ENCODE results near the gene MIEF1.

Gene MIEF1

DNA sequence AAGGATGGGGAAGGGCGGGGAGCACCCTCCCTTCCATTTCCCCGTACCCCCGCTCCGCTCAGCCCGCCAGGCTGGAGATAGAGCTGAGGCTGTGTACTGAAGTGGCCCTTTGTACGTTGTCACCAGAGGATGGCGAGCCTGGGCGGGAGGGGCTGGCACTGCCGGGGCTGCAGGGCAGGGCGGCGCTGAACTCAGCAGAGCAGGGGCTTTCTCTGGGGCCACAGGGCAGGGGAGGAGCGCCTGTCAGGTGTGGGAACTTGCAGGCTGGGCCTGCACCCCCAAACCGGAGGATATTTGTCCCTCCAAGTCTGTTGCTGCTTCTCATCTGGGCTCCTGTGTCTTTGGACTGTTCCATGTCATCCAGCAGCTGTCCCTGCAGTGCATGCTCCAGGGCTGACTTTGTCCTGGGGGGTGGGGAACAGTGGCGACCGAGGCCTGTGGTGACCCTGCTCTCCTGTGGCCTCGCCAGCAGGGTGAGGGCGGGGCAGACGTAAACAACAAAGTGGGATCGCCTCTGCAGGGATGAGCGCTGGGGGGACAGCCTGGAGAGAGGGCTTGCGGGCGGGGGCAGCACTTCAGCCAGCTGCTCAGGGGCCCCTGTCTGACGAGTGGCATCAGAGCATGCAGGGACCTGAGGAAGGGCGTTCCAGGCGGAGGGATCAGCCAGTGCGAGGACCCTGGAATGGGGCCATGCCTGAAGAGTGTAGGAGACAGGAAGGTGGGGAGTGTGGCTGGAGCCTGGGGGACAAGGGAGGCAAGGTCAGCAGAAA is 32.2 kb upstream of the MIEF1 start:
- DNase-seq (ENCODE audit: low read depth), result no peak
- H3K4me3 ChIP-seq (ENCODE audit: low read depth, low read length), result no peak overlapping the region

GRCh38 chr22:39470451-39471291 is 31.4 kb upstream of the MIEF1 start:
- DNase-seq (ENCODE audit: low read depth), result no peak
- no peak overlapping the region for H3K4me3 ChIP-seq (ENCODE audit: low read depth, low read length)

GRCh38 chr22:39471381-39472141 is 30.5 kb upstream of the MIEF1 start:
- H3K4me3 ChIP-seq (ENCODE audit: low read depth, low read length), result no peak overlapping the region
- no peak for DNase-seq (ENCODE audit: low read depth)

DNA sequence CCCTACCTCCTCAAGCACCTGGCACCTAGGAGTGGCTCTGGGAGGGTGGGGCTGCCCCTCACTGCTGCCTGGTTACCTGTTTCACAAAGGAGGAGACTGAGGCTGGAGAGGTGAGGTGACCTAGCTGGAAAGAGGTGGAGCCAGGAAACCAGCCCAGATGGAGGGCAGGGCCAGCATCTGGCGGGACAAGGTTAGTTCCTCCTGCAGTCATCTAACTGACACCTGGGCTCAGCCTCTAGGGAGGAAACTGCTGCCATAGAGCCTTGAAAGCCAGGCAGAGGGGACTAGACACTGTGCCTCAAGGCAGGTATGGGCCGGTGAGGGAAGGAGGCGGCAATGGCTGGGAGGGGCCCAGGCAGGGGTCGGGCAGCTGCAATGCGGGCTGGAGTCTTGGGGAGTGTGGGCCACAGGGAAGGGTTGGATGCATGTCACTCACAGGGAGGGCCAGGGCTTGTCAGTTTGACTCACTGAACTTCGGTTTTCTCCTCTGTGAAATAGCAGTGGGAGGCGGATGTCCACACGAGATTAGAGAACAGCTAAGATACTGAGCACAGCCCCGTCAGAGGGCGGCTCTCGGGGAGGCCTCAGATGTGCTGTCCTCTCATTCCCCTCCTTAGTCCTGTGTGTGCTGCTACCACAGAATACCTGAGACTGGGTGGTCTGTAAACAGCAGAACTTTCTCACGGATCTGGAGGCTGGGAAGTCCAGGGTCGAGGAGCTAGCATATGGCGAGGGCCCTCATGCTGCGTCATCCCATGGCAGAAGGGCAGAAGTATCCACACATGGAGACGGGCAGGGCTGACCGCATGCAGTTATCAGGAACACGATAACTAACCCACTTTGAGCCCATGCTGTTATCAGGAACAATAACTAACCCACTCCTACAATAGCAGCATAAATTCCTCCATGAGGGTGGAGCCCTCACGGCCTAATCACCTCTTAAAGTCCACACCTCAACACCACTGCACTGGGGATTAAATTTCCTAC is 29.2 kb upstream of the MIEF1 start:
- no peak for DNase-seq (ENCODE audit: low read depth)
- H3K4me3 ChIP-seq (ENCODE audit: low read depth, low read length), result no peak overlapping the region

GRCh38 chr22:39473851-39474250 is 28.2 kb upstream of the MIEF1 start:
- no peak for DNase-seq (ENCODE audit: low read depth)
- H3K4me3 ChIP-seq (ENCODE audit: low read depth, low read length), result no peak overlapping the region

DNA sequence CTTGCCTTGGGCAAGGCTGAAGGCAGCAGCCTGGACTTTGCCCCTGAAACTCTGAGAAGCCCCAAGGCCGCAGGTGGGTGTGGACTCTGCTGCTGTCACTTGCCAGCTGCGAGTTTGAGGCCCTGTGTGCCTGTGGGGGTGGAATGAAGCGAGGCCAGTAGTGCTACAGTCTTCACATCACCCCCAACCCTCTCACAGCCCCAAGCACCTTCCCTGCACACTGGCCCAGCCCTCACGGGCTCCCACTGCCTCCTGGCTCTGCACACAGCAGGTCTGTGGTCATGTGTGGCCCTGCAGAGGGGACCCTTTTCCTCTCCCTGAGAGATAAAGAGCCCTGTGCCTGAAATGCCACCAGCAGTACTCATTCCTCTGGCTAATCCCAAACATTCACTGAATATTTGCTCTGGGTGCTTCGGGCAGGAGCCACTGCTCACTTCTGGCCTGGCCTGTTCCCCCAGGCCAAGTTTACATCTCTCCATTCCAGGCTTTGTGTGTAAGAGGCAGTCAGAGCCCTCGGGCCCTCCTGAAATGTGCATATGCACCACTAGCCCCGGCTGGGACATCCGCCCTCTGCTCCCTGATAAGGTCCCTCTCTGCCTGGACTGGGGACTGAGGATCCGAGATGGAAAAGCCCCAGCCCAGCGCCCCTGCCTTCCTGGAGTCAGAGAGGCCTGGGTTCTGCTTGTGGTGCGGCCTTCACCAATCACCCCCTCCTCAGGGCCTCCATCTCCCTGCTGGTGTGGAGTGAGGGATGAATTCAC is 27.6 kb upstream of the MIEF1 start:
- H3K4me3 ChIP-seq (ENCODE audit: low read depth, low read length), result no peak overlapping the region
- no peak for DNase-seq (ENCODE audit: low read depth)

DNA sequence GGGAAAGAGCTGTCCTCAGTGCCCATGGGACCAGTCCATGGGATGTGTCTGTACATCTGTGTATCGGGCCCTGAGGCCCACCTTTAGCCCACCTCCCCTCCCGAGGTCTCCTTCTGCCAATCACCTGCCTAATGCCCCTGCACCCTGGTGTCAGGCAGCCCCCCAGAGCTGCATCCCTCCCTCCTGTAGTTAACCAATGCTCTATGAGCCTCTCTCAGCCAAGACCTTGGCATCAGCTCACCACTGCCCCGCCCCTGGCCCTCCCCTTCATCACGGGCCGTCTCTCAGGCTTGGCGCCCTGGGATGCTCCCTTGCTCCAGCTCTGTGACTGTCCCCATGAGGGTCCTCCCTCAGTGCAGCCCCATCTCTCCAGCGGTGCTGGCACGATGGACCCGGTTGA is 26.8 kb upstream of the MIEF1 start:
- no peak overlapping the region for H3K4me3 ChIP-seq (ENCODE audit: low read depth, low read length)
- DNase-seq (ENCODE audit: low read depth), result no peak

- DNase-seq (ENCODE audit: low read depth), result no peak
- H3K4me3 ChIP-seq (ENCODE audit: low read depth, low read length), result no peak overlapping the region
Observed at GRCh38 chr22:39475902-39476301, 26.2 kb upstream of the MIEF1 start.

DNA sequence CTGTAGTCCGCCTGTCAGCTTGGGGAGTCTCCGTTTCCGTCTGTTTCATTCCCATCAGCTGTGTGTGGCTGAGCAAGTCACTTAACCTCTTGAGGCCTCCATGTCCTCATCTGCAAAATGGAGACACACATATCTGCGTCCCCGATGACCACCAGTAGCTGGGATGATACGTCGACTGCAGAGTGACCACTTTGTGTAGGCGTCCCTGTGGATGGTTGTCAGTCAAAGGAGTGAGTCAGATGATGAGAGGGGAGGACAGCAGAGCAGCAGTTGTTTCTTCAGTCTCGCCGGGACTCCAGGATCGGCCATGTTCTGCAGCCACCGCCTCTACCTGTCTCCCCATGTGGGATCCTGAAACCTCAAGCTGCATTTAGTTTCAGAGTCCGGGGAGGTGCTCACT is 25.4 kb upstream of the MIEF1 start:
- H3K4me3 ChIP-seq (ENCODE audit: low read depth, low read length), result no peak overlapping the region
- DNase-seq (ENCODE audit: low read depth), result no peak

GRCh38 chr22:39477542-39477941 is 24.5 kb upstream of the MIEF1 start:
- no peak for DNase-seq (ENCODE audit: low read depth)
- no peak overlapping the region for H3K4me3 ChIP-seq (ENCODE audit: low read depth, low read length)

DNA sequence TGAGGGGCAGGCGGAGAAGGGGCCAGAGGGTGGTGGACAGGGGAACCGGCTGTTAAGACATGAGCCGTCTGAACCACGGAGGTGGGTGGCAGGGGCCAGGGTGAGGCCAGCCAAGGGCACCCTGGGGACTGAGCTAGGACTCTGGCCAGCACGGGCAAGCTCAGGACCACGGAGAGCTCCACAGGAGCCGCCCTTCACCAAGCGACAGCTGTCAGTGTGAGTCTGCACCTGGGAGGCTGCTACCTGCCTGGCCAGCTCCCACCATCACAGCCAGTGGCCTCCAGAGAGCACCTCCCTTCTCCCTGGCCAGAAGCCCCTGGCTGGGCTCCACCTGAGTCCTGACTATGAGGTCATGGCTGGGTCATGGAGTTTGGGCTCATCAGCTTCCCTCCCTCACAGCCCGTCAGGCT is 23.6 kb upstream of the MIEF1 start:
- no peak for DNase-seq (ENCODE audit: low read depth)
- no peak overlapping the region for H3K4me3 ChIP-seq (ENCODE audit: low read depth, low read length)

DNA sequence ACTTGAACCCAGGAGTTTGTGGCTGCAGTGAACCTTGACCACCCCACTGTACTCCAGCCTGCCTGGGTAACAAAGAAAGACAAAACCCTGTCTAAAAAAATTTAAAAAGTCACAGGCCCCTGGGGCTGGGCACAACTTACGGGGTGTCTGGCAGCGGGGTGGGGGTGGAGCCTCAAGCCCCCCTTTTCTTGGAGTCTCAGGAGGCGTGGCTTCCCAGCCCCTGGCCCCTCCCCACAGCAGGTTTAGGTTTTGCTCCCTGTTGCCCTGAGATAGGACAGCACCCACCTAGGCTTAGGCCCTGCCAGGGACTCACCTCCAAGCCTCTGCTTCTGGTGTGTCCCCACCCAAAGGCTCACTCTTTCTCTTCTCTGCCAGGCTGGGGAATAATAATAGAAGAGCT is 22.8 kb upstream of the MIEF1 start:
- DNase-seq (ENCODE audit: low read depth), result no peak
- no peak overlapping the region for H3K4me3 ChIP-seq (ENCODE audit: low read depth, low read length)

DNA sequence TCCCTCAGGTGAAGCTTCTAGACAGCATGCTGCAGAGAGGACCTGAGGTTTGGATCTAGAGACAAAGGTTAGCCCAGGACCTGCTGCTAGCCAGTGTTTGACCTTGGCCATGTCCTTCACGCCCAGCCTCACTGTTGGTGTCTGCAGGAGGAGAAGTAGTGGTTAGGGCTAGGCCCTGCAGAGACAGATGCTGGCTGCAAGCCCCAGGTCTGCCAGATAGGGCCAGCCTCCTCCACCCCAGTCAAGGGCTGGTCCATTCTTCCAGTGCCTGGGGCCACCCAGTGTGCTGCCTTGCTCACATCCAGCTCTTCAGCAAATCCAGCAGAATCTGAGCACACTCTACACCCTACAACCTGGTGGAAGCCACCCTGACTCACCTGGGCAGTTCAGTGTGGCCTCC is 21.5 kb upstream of the MIEF1 start:
- DNase-seq (ENCODE audit: low read depth), result no peak
- no peak overlapping the region for H3K4me3 ChIP-seq (ENCODE audit: low read depth, low read length)

DNA sequence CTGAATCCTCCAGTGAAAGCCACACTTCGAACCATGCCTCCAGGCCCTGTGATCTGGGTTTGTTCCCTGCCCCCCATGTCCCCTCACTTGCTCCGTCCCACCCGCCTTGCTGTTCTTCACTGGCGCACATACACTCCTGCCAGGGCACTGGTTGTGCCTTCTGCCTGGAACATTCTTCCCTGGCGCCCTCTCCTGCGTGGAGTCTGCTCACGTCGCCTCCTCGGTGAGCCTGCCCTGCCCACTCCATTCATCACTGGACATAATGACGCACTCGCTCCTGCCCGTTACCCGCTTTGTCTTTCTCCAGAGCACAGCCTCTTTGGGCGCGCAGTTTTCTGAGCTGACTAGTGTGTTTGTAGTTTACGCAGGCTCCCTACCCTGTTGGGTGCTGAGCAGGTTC is 21.0 kb upstream of the MIEF1 start:
- no peak overlapping the region for H3K4me3 ChIP-seq (ENCODE audit: low read depth, low read length)
- DNase-seq (ENCODE audit: low read depth), result no peak

DNA sequence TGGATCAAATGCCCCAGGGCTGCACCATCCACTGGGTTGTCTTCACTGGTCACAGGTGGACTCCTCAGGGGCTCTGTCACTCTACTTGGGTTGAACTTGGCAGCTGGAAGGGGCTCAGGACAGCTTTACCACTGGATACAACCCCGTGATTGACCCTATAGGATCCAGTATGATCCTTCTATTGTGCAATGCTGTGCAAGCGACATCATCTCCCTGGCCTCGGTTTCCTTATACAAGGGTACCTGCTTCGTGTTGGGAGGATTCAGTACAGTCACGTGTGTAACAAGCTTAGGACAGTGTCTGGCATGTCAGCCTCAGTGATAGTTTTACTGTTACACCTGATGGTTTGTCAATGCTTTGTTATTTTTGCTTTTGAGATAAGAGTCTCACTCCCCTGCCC is 20.5 kb upstream of the MIEF1 start:
- DNase-seq (ENCODE audit: low read depth), result no peak

DNA sequence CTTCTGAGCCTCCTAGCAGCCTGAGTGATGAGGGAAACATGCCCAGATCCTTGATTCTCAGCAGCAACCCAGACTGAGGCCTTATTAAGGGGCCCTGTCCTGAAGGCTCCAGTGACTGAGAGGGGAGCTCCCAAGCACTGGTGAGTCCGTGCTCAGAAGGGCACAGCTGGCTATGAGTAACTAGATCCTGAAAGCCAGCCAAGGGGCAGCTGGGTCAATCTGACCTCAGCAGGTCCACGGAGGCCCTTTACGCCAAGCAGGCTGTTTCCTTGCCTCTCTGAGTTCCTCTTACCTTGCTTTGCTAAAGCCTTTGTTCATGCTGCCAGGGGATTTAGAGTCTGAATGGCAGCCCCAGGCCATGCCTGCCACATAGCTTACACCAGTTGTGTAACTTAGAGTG is 19.3 kb upstream of the MIEF1 start:
- DNase-seq (ENCODE audit: low read depth), result no peak
- no peak overlapping the region for H3K4me3 ChIP-seq (ENCODE audit: low read depth, low read length)

More for the DNA sequence above, 20.5 kb upstream of the MIEF1 start:
- no peak overlapping the region for H3K4me3 ChIP-seq (ENCODE audit: low read depth, low read length)

GRCh38 chr22:39486951-39487825 is 14.9 kb upstream of the MIEF1 start:
- DNase-seq (ENCODE audit: low read depth), result no peak
- no peak overlapping the region for H3K4me3 ChIP-seq (ENCODE audit: low read depth, low read length)
